ENCODE results near the gene TEX2. TPM values are rescaled to one million over a fixed set of nuclear protein-coding genes. Genes with fewer than 3 reads are reported as not detected.

The TEX2 gene
- total and polyA plus RNA-seq, 9 of the 15 experiments (the other 6 are each of a cell fraction or from before 2014, with no cell fraction given): 4.1 to 27.6 (median 19.3) TPM

GRCh38 chr17:64218066-64218465 is 45.0 kb downstream of the TEX2 start (continued):
- no peak for TF ChIP-seq REST (IDR thresholded peaks at IDR 0.05; ENCODE audit: borderline replicate concordance)
- TF ChIP-seq REST (CRISPR knock-in tag; IDR thresholded peaks at IDR 0.05; ENCODE audit: low read depth): no peak
- TF ChIP-seq MYBL2 (IDR thresholded peaks at IDR 0.05; ENCODE audit: low read depth): no peak
- TF ChIP-seq MYBL2 (CRISPR knock-in tag; IDR thresholded peaks at IDR 0.05; ENCODE audit: borderline replicate concordance): no peak
- TF ChIP-seq BDP1 (IDR thresholded peaks at IDR 0.05; ENCODE audit: insufficient read depth, insufficient read length): no peak
- TF ChIP-seq BRD9 (IDR thresholded peaks at IDR 0.05; ENCODE audit: low read depth, partially characterized antibody): no peak
- no peak for TF ChIP-seq HMG20A (CRISPR knock-in tag; conservative IDR thresholded peaks at IDR 0.05)
- no peak for TF ChIP-seq EWSR1 (IDR thresholded peaks at IDR 0.05; ENCODE audit: borderline replicate concordance, low read depth, partially characterized antibody)
